CD4-positive, CD25-positive, alpha-beta regulatory T cell (primary cell): ENCODE measurements around the gene MAP7D1. TPM values are rescaled to one million over a fixed set of nuclear protein-coding genes. Genes with fewer than 3 reads are reported as not detected.

Experiments used
- ATAC-seq, 2 donors: fragments of 150-1000 bp; cut with Tn5 transposase; one replicate each; pipeline ENCODE4 v1.10.0; 2021; ENCODE audit warnings: low read depth in 2 of 2, moderate number of reproducible peaks in 2 of 2, moderate library complexity in 1 of 2
- DNase-seq, 3 donors: peaks; one replicate each; pipeline versions ENCODE4 v3.0.0 to v3.0.0-alpha.2; 2012 to 2022; ENCODE audit warnings: mixed read lengths in 1 of 3
- H3K27ac ChIP-seq: one replicate; pipeline ENCODE4 v1.7.0; 2013; ENCODE audit warnings: mild to moderate bottlenecking, low read length; ENCODE audit not compliant: insufficient read depth, poor library complexity, severe bottlenecking
- H3K27me3 ChIP-seq: one replicate; pipeline ENCODE4 v1.7.0; 2013; ENCODE audit warnings: low read length; ENCODE audit not compliant: control insufficient read depth, insufficient read depth
- H3K36me3 ChIP-seq: one replicate; pipeline ENCODE4 v1.7.0; 2013; ENCODE audit warnings: mild to moderate bottlenecking, low read length, moderate library complexity; ENCODE audit not compliant: control insufficient read depth, insufficient read depth
- H3K4me1 ChIP-seq: 2 replicates; pipeline ENCODE4 v1.7.0; 2013; ENCODE audit warnings: mild to moderate bottlenecking, low read length; ENCODE audit not compliant: insufficient read depth, control insufficient read depth, poor library complexity, severe bottlenecking
- H3K4me3 ChIP-seq: one replicate; pipeline ENCODE4 v1.7.0; 2013; ENCODE audit warnings: low read depth, mild to moderate bottlenecking, low read length, moderate library complexity
- H3K9me3 ChIP-seq, 2 experiments: 1 replicate in 1 of 2; 2 replicates in 1 of 2; pipeline ENCODE4 v1.7.0; 2013; ENCODE audit warnings: low read length in 2 of 2, mild to moderate bottlenecking in 1 of 2, moderate library complexity in 1 of 2; ENCODE audit not compliant: control insufficient read depth in 2 of 2
- H3K27ac Mint-ChIP-seq, 3 donors: one replicate each; pipeline ENCODE4 v1.8.0; 2020 to 2022; ENCODE audit warnings: mild to moderate bottlenecking in 3 of 3, mixed read lengths in 3 of 3, moderate library complexity in 2 of 3
- H3K27me3 Mint-ChIP-seq: one replicate; pipeline ENCODE4 v1.8.0; 2022; ENCODE audit warnings: mild to moderate bottlenecking, mixed read lengths
- H3K36me3 Mint-ChIP-seq: one replicate; pipeline ENCODE4 v1.8.0; 2020; ENCODE audit warnings: mixed read lengths
- H3K4me1 Mint-ChIP-seq, 4 donors: one replicate each; pipeline ENCODE4 v1.8.0; 2020 to 2022; ENCODE audit warnings: mixed read lengths in 4 of 4, mild to moderate bottlenecking in 1 of 4
- H3K4me3 Mint-ChIP-seq, 4 donors: one replicate each; pipeline ENCODE4 v1.8.0; 2020 to 2022; ENCODE audit warnings: mild to moderate bottlenecking in 4 of 4, mixed read lengths in 4 of 4, moderate library complexity in 3 of 4
- H3K9me3 Mint-ChIP-seq, 7 donors: one replicate each; pipeline ENCODE4 v1.8.0; 2020 to 2022; ENCODE audit warnings: mixed read lengths in 7 of 7, mild to moderate bottlenecking in 3 of 7, moderate library complexity in 2 of 7
- polyA plus RNA-seq, 4 donors: library from polyadenylated mRNA; unstranded; fragments of 300-500 nt; fragmentation: Illumina TruSeq; gene quantifications; one replicate each; pipeline ENCODE4 v1.2.3, GENCODE V29; 2021
- total RNA-seq: library from RNA; stranded (reverse); gene quantifications from one replicate; pipeline ENCODE4 v1.2.3, GENCODE V29; 2022

The MAP7D1 gene
- total and polyA plus RNA-seq, 5 donors from 2014 or later = 10.1 to 178 (median 13.8) TPM

DNA sequence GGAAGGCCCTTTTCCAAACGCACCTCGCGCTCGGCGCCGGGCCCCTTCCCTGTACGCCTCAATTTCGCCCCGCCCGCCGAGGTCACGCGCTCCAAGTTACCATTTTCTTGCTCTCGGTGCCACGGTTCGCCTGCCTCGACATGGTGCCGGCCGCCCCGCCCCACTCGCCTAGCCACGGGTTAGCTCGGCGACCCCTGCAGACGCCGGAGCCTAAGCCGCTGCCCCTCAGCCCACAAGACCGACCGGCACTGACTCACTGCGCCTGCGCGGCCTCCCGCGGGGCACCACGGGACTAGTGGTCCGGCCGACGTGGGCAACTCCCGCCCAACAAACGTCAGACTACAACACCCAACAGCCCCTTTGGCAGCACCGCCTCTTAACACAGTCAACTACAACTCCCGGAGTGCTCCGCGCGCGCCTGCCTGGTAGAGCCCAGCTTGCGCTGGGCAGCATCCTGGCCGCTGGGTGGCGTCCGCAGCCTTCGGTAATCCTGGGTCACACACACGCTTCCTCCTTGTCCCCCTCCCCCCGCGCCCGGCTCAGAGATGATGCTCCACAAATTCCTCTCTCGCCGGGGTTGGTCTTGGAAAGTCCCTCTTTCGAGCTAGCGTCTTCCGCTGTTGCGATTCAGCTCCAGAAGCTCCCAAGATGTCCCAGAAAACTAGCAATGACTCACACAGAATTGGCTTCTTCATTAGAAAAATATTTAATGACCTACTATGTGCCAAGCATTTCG, 6.6 kb upstream of the MAP7D1 start, which contains the start of gene TRAPPC3:
TRAPPC3 (minus strand) TSS at position 250 of the 736 bp plus-strand sequence; CDS start at position 142, 108 bp downstream.
- H3K9me3 ChIP-seq = no peaks in the 10 kb centered on the region
- H3K36me3 ChIP-seq = no peaks in the 10 kb centered on the region
- DNase-seq = peak; percentile 98 to 100 (median 99)
- H3K27me3 ChIP-seq = no peaks in the 10 kb centered on the region
- Mint-ChIP-seq H3K4me1 (peaks cover 6 to 81% (median 41%) of the 10 kb centered on the region in 4 donors), H3K27ac (peak within 1 kb of the TSS; percentile 98 to 100 (median 100)), H3K27me3 (no peaks in the 10 kb centered on the region), H3K9me3 (peaks cover 0 to 1% (median 0%) of the 10 kb centered on the region in 7 donors), H3K4me3 (peak within 1 kb of the TSS; percentile 97 to 99 (median 98)), H3K36me3 (no peaks in the 10 kb centered on the region)
- peaks cover 47% of the 10 kb centered on the region for H3K4me1 ChIP-seq
- peak; percentile 95 to 96 for ATAC-seq
- peak within 1 kb of the TSS; percentile 80 for H3K4me3 ChIP-seq
- peak within 1 kb of the TSS; percentile 96 for H3K27ac ChIP-seq

DNA sequence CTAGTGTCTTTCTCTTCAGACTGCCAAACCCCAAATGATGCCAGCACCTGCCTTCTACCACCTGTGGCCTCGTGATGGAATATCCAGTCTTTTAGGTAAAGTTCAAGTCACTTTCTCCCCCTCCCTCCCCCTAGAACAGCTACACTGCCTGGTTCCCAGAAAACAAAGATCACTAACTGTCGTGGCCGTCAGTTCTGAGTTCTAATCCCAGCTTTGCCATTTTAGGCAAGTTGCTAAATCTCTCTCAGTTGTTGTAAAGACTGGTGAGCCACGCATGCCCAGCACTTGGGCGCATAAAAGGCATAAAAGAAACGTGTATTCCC, 6.0 kb upstream of the MAP7D1 start:
- Histone ChIP-seq H3K36me3 (no peaks in the 10 kb centered on the region), H3K9me3 (no peaks in the 10 kb centered on the region), H3K4me3 (peak overlapping the region; percentile 80), H3K4me1 (peaks cover 52% of the 10 kb centered on the region), H3K27ac (peak overlapping the region; percentile 96), H3K27me3 (no peaks in the 10 kb centered on the region)
- H3K4me1 Mint-ChIP-seq = peaks cover 6 to 82% (median 43%) of the 10 kb centered on the region in 4 donors
- no peaks in the 10 kb centered on the region for H3K27me3 Mint-ChIP-seq
- peak overlapping the region; percentile 97 to 99 (median 98) for H3K4me3 Mint-ChIP-seq
- DNase-seq = no peak
- ATAC-seq = no peak
- H3K36me3 Mint-ChIP-seq = no peaks in the 10 kb centered on the region
- peak overlapping the region; percentile 98 to 100 (median 100) for H3K27ac Mint-ChIP-seq
- peaks cover 0 to 1% (median 0%) of the 10 kb centered on the region in 7 donors for H3K9me3 Mint-ChIP-seq

DNA sequence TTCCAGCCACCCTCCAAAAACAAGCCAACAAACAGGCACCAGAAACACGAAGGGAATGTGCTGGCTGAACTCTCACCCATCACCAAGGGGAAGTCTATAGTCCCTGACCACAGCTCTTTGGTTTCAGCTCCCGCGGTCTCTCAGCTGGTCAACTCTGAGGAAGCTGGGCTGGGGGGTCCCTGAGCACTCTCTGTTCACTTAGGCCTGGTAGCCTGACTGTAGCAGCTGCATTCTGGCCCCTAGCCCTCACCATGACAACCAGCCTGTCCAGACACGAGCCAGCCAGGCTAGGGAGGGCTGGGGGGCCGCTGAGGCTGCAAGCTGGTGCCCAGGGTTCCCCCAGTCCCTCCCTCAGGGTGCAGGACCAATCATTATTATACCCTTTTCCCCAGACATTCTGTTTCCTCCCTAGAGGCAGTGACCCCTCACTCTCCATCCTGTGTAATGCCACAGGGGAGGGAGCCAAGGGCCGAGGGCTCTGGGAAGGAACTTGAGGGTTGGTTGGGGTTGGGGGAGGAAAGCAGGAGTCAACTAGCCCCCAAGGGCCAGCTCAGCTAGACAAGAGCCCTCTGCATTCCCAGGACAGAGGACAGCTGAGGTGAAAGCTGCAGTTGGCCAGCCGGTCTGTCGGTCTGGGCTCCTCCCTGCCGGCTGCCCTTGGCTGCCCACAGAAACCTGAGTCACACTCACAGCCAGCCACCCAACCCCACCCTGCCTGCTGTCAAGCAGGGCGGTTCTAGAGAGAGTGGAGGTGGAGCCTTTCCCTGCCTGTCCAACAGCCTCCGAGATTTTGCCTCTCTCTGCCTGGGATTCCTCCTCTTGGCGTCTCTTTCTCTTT, 5.4 kb upstream of the MAP7D1 start:
- no peaks in the 10 kb centered on the region for H3K27me3 ChIP-seq
- peak; percentile 27 to 33 for ATAC-seq
- peak; percentile 49 to 84 (median 63) for DNase-seq
- Mint-ChIP-seq H3K4me3 (peak overlapping the region; percentile 97 to 99 (median 98)), H3K4me1 (peaks cover 6 to 84% (median 43%) of the 10 kb centered on the region in 4 donors), H3K27me3 (no peaks in the 10 kb centered on the region), H3K36me3 (no peaks in the 10 kb centered on the region), H3K9me3 (peaks cover 0 to 1% (median 0%) of the 10 kb centered on the region in 7 donors), H3K27ac (peak overlapping the region; percentile 98 to 100 (median 100))
- no peaks in the 10 kb centered on the region for H3K36me3 ChIP-seq
- H3K4me3 ChIP-seq = peak overlapping the region; percentile 80
- H3K27ac ChIP-seq = peak overlapping the region; percentile 96
- H3K9me3 ChIP-seq = no peaks in the 10 kb centered on the region
- H3K4me1 ChIP-seq = peaks cover 58% of the 10 kb centered on the region

GRCh38 chr1:36151134-36151844, 4.7 kb upstream of the MAP7D1 start:
- H3K9me3 Mint-ChIP-seq = peaks cover 0 to 1% (median 0%) of the 10 kb centered on the region in 7 donors
- H3K4me1 Mint-ChIP-seq = peaks cover 6 to 84% (median 43%) of the 10 kb centered on the region in 4 donors
- H3K4me3 Mint-ChIP-seq = peak overlapping the region; percentile 83 to 99 (median 97)
- Histone ChIP-seq H3K9me3 (no peaks in the 10 kb centered on the region), H3K27me3 (no peaks in the 10 kb centered on the region), H3K4me3 (peak overlapping the region; percentile 66), H3K4me1 (peaks cover 58% of the 10 kb centered on the region), H3K36me3 (no peaks in the 10 kb centered on the region), H3K27ac (peak overlapping the region; percentile 96)
- no peak for DNase-seq
- no peaks in the 10 kb centered on the region for H3K27me3 Mint-ChIP-seq
- no peaks in the 10 kb centered on the region for H3K36me3 Mint-ChIP-seq
- no peak for ATAC-seq
- peak overlapping the region; percentile 94 to 100 (median 98) for H3K27ac Mint-ChIP-seq

GRCh38 chr1:36151845-36152203, 4.1 kb upstream of the MAP7D1 start:
- no peaks in the 10 kb centered on the region for H3K9me3 ChIP-seq
- peak overlapping the region; percentile 96 for H3K27ac ChIP-seq
- peaks cover 58% of the 10 kb centered on the region for H3K4me1 ChIP-seq
- peaks cover 0 to 1% (median 0%) of the 10 kb centered on the region in 7 donors for H3K9me3 Mint-ChIP-seq
- H3K27me3 Mint-ChIP-seq = no peaks in the 10 kb centered on the region
- H3K36me3 ChIP-seq = no peaks in the 10 kb centered on the region
- no peaks in the 10 kb centered on the region for H3K36me3 Mint-ChIP-seq
- peak overlapping the region; percentile 66 for H3K4me3 ChIP-seq
- peak overlapping the region; percentile 70 to 97 (median 76) for H3K4me3 Mint-ChIP-seq
- peak overlapping the region; percentile 93 to 98 (median 93) for H3K27ac Mint-ChIP-seq
- DNase-seq = peak; percentile 60 to 81 (median 63)
- ATAC-seq = no peak
- H3K4me1 Mint-ChIP-seq = peaks cover 6 to 81% (median 41%) of the 10 kb centered on the region in 4 donors
- H3K27me3 ChIP-seq = no peaks in the 10 kb centered on the region

GRCh38 chr1:36153476-36153875, 2.5 kb upstream of the MAP7D1 start:
- H3K27ac Mint-ChIP-seq = peak overlapping the region; percentile 18 to 98 (median 90)

GRCh38 chr1:36154335-36154734, 1.6 kb upstream of the MAP7D1 start:
- no peaks in the 10 kb centered on the region for H3K27me3 ChIP-seq
- H3K27ac Mint-ChIP-seq = peak overlapping the region; percentile 84 to 98 (median 96)
- H3K4me1 ChIP-seq = peaks cover 70% of the 10 kb centered on the region
- ATAC-seq = no peak
- no peaks in the 10 kb centered on the region for H3K36me3 ChIP-seq
- peaks cover 0 to 1% (median 0%) of the 10 kb centered on the region in 7 donors for H3K9me3 Mint-ChIP-seq
- H3K27ac ChIP-seq = peak overlapping the region; percentile 88
- no peaks in the 10 kb centered on the region for H3K9me3 ChIP-seq
- peak overlapping the region; percentile 85 to 90 (median 90) for H3K4me3 Mint-ChIP-seq
- H3K36me3 Mint-ChIP-seq = no peaks in the 10 kb centered on the region
- no peak for DNase-seq
- H3K4me1 Mint-ChIP-seq = peaks cover 0 to 79% (median 43%) of the 10 kb centered on the region in 4 donors
- no peak overlapping the region for H3K4me3 ChIP-seq
- H3K27me3 Mint-ChIP-seq = no peaks in the 10 kb centered on the region

More at GRCh38 chr1:36153476-36153875, 2.5 kb upstream of the MAP7D1 start:
- H3K36me3 ChIP-seq = no peaks in the 10 kb centered on the region
- Mint-ChIP-seq H3K27me3 (no peaks in the 10 kb centered on the region), H3K4me1 (peaks cover 0 to 80% (median 42%) of the 10 kb centered on the region in 4 donors), H3K9me3 (peaks cover 0 to 1% (median 0%) of the 10 kb centered on the region in 7 donors), H3K4me3 (peak overlapping the region; percentile 48 to 97 (median 67)), H3K36me3 (no peaks in the 10 kb centered on the region)
- no peak for DNase-seq
- no peaks in the 10 kb centered on the region for H3K27me3 ChIP-seq
- no peak for ATAC-seq
- no peak overlapping the region for H3K4me3 ChIP-seq
- H3K27ac ChIP-seq = no peak overlapping the region
- no peaks in the 10 kb centered on the region for H3K9me3 ChIP-seq
- peaks cover 66% of the 10 kb centered on the region for H3K4me1 ChIP-seq
